K562 (cell line): ENCODE data around the gene BBLN. TPM values are rescaled to one million over a fixed set of nuclear protein-coding genes. Genes with fewer than 3 reads are reported as not detected.
A peak's percentile ranks its signal among the peaks of the same experiment; 100 is the strongest.

ENCODE experiments used
- BHLHE40 ChIP-seq: IDR thresholded peaks from 2 replicates; pipeline ENCODE4 v1.6.1; 2011; ENCODE audit warnings: low read length, improper control_type of control experiment
- DACH1 ChIP-seq: fragments of 450-650 bp; IDR thresholded peaks from 2 replicates; pipeline ENCODE4 v1.6.1; 2018; ENCODE audit not compliant: partially characterized antibody
- ESRRB ChIP-seq: fragments of 250-450 bp; sonication (Bioruptor Pico); IDR thresholded peaks from 2 replicates; pipeline ENCODE4 v1.5.0; 2020; ENCODE audit warnings: mild to moderate bottlenecking, moderate library complexity, borderline replicate concordance
- FOXJ3 ChIP-seq: sonication (generic); formaldehyde crosslinking; IDR thresholded peaks from 2 replicates; pipeline ENCODE4 v1.4.0; 2020; ENCODE audit warnings: mild to moderate bottlenecking, missing genetic modification reagents
- KLF10 ChIP-seq: fragments of 250-450 bp; sonication (Bioruptor Pico); IDR thresholded peaks from 2 replicates; pipeline ENCODE4 v1.6.1; 2021; ENCODE audit warnings: matching md5 sums
- LARP7 ChIP-seq: fragments of 450-650 bp; IDR thresholded peaks from 2 replicates; pipeline ENCODE4 v1.6.1; 2016
- RBM15 ChIP-seq: fragments of 200-400 bp; formaldehyde crosslinking; IDR thresholded peaks from 2 replicates; pipeline ENCODE4 v1.6.1; 2018; ENCODE audit warnings: mild to moderate bottlenecking, low read length, moderate library complexity; ENCODE audit not compliant: insufficient read depth
- TCFL5 ChIP-seq: fragments of 250-450 bp; sonication (Bioruptor Pico); conservative IDR thresholded peaks from 2 replicates; pipeline ENCODE4 v1.6.1; 2021; ENCODE audit warnings: mild to moderate bottlenecking, moderate library complexity, matching md5 sums
- ZFPM2 ChIP-seq: fragments of 250-450 bp; sonication (Bioruptor Pico); IDR thresholded peaks from 2 replicates; pipeline ENCODE4 v1.5.1; 2022; ENCODE audit warnings: mild to moderate bottlenecking
- ZNF212 ChIP-seq: fragments of 450-650 bp; formaldehyde crosslinking; IDR thresholded peaks from 2 replicates; pipeline ENCODE4 v1.4.0; 2020; ENCODE audit warnings: mild to moderate bottlenecking
- ZNF583 ChIP-seq: fragments of 250-450 bp; sonication (Bioruptor Pico); IDR thresholded peaks from 2 replicates; pipeline ENCODE4 v1.4.0; 2020
- ZZZ3 ChIP-seq: fragments of 450-650 bp; IDR thresholded peaks from 2 replicates; pipeline ENCODE4 v1.6.1; 2016; ENCODE audit warnings: antibody characterized with exemption, mild to moderate bottlenecking, moderate library complexity
- polyA plus RNA-seq, 8 experiments: library from polyadenylated mRNA; depleted of rRNA in 4 of 8; stranded (reverse) in 5 of 8; unstranded in 3 of 8; fragments of >200 nt; fragmentation: Nextera tagmentation in 2 of 8; fragmentation: Illumina TruSeq in 1 of 8; extraction: Ambion mirVana in 2 of 8; extraction: Trizol in 1 of 8; gene quantifications; 2 replicates each; pipeline versions ENCODE4 v1.2.1 to v1.2.3, GENCODE V29; 2011 to 2014; ENCODE audit warnings: inconsistent platforms in 1 of 8, missing spikeins in 1 of 8
- total RNA-seq, 7 experiments: library from RNA; depleted of rRNA in 6 of 7; stranded (reverse); fragments of >200 nt in 6 of 7; fragmentation: Illumina TruSeq in 2 of 7; extraction: Trizol in 2 of 7; gene quantifications; 2 replicates each; pipeline versions ENCODE4 v1.2.1 to v1.2.3, GENCODE V29; 2011 to 2021; ENCODE audit warnings: low replicate concordance in 1 of 7
- TF ChIP-seq, protein P1 (sequence below), 2 experiments: fragments of 450-650 bp in 1 of 2; IDR thresholded peaks; 2 replicates each; pipeline ENCODE4 v1.6.1; 2011 to 2017; ENCODE audit warnings: low read depth in 2 of 2, antibody characterized with exemption in 1 of 2, borderline replicate concordance in 1 of 2, low read length in 1 of 2, mild to moderate bottlenecking in 1 of 2, mixed read lengths in 1 of 2; ENCODE audit not compliant: control insufficient read depth in 1 of 2
- TF ChIP-seq, protein P2 (sequence below): fragments of 450-650 bp; formaldehyde crosslinking; IDR thresholded peaks from 2 replicates; pipeline ENCODE4 v1.4.0; 2020; ENCODE audit warnings: mild to moderate bottlenecking, moderate library complexity
- TF ChIP-seq, protein P3 (sequence below): sonication (generic); formaldehyde crosslinking; IDR thresholded peaks from 2 replicates; pipeline ENCODE4 v1.8.0; 2022; ENCODE audit warnings: mild to moderate bottlenecking, missing genetic modification reagents, borderline replicate concordance
- TF ChIP-seq, protein P4 (sequence below), 2 experiments: fragments of 150-350 bp in 1 of 2; IDR thresholded peaks; 2 replicates each; pipeline ENCODE4 v1.6.1; 2012 to 2016; ENCODE audit warnings: low read depth in 2 of 2, low read length in 2 of 2, mild to moderate bottlenecking in 1 of 2, moderate library complexity in 1 of 2
- TF ChIP-seq, protein P5 (sequence below), 3 experiments: fragments of 200-800 bp in 1 of 3; sonication (Bioruptor generic) in 1 of 3; sonication (generic) in 1 of 3; formaldehyde crosslinking in 1 of 3; IDR thresholded peaks; 2 replicates each; pipeline versions ENCODE4 v1.6.1 to v1.8.0; 2016 to 2022; ENCODE audit warnings: mild to moderate bottlenecking in 2 of 3, missing compliant biosample characterization in 2 of 3, missing genetic modification characterization in 2 of 3, missing genetic modification reagents in 1 of 3

BBLN gene
- total and polyA plus RNA-seq, 9 of the 15 experiments (the other 6 are each of a cell fraction or from before 2014, with no cell fraction given): 4.2 to 331 (median 87.1) TPM

DNA sequence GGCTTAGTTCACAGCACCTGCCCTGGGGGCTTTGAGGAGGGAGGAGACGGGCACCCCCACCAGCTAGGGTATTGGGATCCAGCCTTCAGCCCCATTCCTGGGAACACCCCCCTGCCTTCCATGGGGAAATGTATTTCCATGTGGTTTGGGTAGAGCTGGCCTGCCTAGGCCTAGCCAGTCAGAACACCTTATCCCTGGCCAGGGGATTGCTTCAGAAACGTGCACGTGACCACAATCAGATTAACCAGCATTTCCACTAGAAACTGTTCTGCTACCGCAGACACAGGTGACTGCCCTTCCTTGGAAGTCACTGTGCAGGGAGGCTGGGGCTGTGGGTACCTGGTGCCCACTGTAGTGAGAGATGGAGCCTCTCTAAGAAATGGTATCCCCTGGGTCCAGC, 14.0 kb downstream of the BBLN start (continued):
- TF ChIP-seq TCFL5 (CRISPR knock-in tag): no peak
- TF ChIP-seq ZNF212: no peak
- TF ChIP-seq ZZZ3: no peak
- TF ChIP-seq, protein P1, sequence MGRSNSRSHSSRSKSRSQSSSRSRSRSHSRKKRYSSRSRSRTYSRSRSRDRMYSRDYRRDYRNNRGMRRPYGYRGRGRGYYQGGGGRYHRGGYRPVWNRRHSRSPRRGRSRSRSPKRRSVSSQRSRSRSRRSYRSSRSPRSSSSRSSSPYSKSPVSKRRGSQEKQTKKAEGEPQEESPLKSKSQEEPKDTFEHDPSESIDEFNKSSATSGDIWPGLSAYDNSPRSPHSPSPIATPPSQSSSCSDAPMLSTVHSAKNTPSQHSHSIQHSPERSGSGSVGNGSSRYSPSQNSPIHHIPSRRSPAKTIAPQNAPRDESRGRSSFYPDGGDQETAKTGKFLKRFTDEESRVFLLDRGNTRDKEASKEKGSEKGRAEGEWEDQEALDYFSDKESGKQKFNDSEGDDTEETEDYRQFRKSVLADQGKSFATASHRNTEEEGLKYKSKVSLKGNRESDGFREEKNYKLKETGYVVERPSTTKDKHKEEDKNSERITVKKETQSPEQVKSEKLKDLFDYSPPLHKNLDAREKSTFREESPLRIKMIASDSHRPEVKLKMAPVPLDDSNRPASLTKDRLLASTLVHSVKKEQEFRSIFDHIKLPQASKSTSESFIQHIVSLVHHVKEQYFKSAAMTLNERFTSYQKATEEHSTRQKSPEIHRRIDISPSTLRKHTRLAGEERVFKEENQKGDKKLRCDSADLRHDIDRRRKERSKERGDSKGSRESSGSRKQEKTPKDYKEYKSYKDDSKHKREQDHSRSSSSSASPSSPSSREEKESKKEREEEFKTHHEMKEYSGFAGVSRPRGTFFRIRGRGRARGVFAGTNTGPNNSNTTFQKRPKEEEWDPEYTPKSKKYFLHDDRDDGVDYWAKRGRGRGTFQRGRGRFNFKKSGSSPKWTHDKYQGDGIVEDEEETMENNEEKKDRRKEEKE (IDR thresholded peaks at IDR 0.05; ENCODE audit: borderline replicate concordance in 1 of 2, control insufficient read depth in 1 of 2, low read depth in 2 of 2, low read length in 1 of 2): no peak
- TF ChIP-seq, protein P2, sequence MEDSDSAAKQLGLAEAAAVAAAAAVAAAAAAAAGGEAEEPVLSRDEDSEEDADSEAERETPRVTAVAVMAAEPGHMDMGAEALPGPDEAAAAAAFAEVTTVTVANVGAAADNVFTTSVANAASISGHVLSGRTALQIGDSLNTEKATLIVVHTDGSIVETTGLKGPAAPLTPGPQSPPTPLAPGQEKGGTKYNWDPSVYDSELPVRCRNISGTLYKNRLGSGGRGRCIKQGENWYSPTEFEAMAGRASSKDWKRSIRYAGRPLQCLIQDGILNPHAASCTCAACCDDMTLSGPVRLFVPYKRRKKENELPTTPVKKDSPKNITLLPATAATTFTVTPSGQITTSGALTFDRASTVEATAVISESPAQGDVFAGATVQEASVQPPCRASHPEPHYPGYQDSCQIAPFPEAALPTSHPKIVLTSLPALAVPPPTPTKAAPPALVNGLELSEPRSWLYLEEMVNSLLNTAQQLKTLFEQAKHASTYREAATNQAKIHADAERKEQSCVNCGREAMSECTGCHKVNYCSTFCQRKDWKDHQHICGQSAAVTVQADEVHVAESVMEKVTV: no peak
- TF ChIP-seq ESRRB: no peak
- TF ChIP-seq BHLHE40: peak; percentile 68
- TF ChIP-seq, protein P3, sequence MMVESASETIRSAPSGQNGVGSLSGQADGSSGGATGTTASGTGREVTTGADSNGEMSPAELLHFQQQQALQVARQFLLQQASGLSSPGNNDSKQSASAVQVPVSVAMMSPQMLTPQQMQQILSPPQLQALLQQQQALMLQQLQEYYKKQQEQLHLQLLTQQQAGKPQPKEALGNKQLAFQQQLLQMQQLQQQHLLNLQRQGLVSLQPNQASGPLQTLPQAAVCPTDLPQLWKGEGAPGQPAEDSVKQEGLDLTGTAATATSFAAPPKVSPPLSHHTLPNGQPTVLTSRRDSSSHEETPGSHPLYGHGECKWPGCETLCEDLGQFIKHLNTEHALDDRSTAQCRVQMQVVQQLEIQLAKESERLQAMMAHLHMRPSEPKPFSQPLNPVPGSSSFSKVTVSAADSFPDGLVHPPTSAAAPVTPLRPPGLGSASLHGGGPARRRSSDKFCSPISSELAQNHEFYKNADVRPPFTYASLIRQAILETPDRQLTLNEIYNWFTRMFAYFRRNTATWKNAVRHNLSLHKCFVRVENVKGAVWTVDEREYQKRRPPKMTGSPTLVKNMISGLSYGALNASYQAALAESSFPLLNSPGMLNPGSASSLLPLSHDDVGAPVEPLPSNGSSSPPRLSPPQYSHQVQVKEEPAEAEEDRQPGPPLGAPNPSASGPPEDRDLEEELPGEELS: no peak
- no peak for TF ChIP-seq LARP7
- TF ChIP-seq ZFPM2 (CRISPR knock-in tag): no peak
- no peak for TF ChIP-seq DACH1
- TF ChIP-seq ZNF583: no peak
- TF ChIP-seq, protein P4, sequence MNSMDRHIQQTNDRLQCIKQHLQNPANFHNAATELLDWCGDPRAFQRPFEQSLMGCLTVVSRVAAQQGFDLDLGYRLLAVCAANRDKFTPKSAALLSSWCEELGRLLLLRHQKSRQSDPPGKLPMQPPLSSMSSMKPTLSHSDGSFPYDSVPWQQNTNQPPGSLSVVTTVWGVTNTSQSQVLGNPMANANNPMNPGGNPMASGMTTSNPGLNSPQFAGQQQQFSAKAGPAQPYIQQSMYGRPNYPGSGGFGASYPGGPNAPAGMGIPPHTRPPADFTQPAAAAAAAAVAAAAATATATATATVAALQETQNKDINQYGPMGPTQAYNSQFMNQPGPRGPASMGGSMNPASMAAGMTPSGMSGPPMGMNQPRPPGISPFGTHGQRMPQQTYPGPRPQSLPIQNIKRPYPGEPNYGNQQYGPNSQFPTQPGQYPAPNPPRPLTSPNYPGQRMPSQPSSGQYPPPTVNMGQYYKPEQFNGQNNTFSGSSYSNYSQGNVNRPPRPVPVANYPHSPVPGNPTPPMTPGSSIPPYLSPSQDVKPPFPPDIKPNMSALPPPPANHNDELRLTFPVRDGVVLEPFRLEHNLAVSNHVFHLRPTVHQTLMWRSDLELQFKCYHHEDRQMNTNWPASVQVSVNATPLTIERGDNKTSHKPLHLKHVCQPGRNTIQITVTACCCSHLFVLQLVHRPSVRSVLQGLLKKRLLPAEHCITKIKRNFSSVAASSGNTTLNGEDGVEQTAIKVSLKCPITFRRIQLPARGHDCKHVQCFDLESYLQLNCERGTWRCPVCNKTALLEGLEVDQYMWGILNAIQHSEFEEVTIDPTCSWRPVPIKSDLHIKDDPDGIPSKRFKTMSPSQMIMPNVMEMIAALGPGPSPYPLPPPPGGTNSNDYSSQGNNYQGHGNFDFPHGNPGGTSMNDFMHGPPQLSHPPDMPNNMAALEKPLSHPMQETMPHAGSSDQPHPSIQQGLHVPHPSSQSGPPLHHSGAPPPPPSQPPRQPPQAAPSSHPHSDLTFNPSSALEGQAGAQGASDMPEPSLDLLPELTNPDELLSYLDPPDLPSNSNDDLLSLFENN (IDR thresholded peaks at IDR 0.05; ENCODE audit: low read depth in 2 of 2, low read length in 2 of 2): no peak
- no peak for TF ChIP-seq FOXJ3 (CRISPR knock-in tag)
- no peak for TF ChIP-seq KLF10
- TF ChIP-seq, protein P5, sequence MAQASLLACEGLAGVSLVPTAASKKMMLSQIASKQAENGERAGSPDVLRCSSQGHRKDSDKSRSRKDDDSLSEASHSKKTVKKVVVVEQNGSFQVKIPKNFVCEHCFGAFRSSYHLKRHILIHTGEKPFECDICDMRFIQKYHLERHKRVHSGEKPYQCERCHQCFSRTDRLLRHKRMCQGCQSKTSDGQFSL (CRISPR knock-in tag; IDR thresholded peaks at IDR 0.05): no peak
- TF ChIP-seq, protein P5 (tag; IDR thresholded peaks at IDR 0.05): no peak
- no peak for TF ChIP-seq RBM15
